ENCODE measurements around the gene STX8.
"Not testable (repeated sequence)": the region's sequence is repeated elsewhere in the genome, so short reads cannot be mapped to it uniquely, and the experiment has no call there.

The STX8 gene

DNA sequence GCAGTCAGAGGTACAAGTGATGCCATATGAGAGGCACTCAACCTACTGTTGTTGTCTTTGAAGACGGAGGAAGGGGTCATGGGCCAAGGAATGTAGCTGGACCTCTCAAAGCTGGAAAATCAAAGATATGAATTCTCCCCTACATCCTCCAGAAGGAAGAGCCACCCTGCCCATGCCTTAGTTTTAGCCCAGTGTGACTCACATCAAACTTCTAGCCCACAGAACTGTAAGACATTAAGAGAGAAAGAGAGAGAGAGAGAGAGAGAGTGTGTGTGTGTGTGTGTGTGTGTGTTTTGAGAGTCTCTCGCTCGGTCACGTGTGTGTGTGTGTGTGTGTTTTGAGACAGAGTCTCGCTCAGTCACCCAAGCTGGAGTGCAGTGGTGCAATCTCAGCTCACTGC lies 87.1 kb downstream of the STX8 start:
- DNase-seq: no peak

DNA sequence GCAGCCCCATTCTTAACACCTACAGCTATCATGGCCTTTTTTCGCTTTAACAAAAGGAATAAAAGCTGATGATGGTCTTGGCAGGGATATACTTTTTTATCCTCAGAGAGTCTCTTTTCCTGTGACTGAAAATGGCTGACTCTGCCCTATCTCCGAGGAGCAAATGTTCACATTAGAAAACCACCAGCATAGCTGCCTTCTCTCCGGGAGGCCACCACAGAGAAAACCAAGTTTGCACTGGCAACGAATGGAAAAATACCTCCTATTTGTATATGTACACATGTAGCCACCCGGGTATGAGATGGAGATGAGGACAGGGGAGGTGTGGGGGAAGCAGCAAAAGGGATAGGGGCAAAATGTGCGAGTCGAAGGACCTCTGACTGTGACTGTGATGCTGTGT lies 88.2 kb downstream of the STX8 start:
- DNase-seq: no peak

DNA sequence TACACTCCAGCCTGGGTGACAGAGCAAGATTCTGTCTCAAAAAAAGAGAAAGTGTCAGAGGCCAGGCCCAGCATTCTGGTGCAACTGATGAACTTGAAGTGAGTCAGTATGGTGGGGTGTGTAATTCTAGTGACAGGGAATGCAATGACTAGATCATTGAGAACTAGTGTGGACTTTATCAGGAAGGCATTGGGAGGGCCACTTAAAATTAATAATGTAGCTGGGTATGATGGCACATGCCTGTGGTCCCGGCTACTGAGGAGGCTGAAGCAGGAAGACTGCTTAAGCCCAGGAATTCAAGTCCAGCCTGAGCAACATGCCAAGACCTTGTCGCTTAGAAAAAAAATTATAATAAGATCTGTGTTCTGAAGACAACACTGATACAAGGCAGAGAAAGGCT lies 90.8 kb downstream of the STX8 start:
- DNase-seq: no peak

DNA sequence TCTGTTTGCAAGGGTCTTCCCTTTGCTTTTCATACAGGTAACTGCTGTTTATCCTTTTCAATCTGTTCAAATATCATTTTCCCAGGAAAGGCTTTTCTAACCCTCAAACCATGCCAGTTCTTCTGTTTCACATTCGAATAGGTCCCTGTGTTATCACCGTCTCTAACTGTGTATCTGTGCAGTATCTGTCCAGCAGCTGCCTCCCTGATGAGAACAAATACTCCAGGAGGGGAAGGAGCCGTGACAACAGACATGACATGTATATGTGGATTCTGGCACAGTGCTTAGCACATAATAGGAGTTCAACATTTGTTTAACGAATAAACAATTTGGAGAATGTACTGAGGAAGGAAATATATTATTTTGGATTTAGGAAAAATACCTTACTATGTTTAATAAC lies 95.7 kb downstream of the STX8 start:
- no peak for DNase-seq

DNA sequence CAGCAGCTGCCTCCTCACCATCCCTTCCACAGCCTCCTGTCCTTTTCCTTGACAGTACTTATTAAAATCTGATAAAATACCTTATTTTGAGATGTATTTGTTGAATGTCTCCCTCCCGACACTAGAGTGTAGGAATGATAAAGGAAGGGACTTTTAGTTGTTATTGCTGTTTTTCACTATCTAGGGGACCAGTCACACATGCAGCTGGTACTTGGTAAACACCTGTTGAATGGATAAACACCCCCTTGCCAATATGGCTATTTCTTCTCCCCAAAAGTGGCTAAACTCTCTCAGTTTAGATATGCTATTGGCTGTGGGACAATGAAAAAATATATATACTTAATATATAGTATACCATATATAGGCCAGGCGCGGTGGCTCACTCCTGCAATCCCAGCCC lies 96.7 kb downstream of the STX8 start:
- no peak for DNase-seq

DNA sequence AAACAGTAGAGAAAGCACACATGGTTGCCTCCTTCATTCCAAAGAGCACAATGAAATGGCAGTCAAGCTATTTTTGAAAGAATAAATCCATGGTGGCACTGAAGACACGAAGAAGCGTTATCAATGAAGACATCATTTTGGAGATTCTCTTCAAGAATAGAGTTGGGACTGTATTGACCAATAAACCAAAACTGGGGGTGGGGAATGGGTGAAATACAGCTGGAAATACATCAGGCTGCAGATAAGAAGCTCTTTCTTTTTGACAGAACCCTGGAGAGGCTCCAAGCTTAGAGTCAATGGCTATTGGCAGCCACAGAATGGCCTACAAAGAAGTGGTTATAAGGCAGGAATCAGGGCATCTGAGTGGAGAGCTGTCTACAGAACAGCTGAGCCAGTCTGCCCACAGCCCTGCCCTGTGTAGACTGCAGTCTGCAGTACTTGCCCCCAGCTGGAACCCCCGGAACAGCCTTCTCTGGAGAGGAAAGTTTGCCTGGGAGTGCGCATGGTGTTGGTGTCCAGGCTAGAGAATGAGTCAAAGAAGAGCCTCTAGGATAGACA lies 100.4 kb downstream of the STX8 start:
- DNase-seq: no peak

DNA sequence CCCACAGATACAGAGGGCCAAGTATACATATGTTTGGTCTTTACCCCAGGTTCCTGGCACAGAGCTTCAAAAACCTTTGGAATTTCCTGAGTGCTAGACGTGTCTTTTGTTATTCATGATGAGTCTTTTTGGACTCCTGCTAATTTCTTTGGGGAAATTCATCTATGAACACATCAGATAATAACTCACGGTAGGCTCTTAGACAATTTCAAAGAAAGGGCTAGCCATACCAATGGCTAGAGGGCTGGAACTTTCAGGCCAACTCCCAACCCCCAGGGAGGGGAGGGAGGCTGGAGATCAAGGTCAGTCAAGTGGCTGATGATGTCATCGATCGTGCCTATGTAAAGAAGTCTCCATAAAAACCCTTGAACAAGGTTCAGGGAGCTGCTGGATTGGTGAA lies 101.9 kb downstream of the STX8 start:
- no peak for DNase-seq

DNA sequence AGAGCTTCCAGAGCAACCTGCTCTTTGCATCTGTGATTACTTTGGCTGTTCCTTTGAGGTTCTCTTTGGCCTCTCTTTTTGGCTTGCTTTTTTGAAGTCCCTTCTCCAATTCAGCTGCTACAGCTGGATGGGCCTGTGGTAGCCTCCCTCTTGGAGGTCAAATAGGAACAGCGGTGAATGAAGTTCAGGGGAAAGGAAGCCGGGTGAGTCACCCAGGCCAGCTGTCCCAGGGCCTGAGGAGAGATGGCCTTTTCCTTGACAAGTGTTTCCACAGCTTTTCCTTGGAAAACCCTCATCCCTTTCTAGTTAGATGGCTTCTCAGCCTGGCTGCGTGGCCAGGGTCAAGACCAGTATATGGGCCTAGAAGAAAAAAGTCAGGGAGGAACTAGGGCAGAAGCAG lies 103.1 kb downstream of the STX8 start:
- no peak for DNase-seq

DNA sequence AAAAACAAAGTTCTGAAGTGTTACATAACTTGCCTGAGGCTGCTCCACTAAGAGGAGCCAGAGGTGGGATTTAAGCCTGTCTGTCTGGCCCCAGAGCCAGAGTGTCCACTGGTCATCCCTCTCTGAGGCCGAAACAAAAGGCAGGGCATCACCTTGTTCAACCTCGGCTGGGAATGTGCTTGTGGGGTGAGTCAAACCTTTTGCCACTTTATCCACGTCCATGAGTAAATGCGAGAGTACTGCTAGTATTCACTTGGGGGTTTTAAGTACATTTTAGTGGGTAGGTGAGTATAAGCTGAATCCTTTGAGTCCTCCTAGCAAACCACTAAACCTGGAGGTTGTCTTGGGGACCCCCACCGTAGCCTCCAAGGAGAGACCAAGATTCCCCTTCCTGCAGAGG lies 103.5 kb downstream of the STX8 start:
- no peak for DNase-seq

DNA sequence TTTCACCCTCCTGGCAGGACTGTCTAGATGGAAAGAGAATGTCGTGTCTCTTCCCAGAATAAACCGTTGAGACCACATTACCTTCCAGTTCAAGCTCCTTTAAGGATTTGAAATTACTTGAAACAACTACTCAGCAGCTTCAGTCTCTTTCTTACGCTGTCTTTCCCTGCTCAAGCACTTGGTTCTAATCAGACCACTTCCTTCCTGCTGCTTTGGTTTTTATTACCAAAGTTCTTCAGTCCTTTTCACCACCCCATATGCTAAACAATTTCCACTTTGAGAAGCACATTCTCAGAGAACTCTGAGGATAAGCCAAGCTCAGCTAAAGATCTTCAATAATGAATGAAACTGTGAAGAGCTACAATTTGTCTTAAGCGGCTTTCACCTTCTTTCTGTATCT lies 105.4 kb downstream of the STX8 start:
- peak; percentile 3 for DNase-seq

DNA sequence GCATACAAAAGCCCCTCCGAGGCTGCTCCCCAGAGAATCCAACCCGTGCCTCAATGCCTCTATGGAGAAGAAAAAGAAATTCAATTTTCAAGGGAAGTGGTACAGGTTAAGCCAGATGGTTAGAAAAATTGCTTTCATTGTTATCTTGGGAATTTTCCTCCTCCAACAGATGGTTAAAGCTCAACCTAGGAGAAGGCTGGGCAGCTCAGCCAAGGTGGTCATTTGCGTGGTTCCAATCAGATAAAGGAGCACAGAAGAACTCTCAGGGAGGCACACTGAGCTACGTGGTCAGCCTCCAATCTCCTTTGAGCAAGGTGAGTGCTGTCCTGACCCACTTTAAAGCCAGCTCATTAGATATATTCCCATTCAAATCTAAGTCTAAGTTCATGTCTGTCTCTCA lies 106.7 kb downstream of the STX8 start:
- no peak for DNase-seq

DNA sequence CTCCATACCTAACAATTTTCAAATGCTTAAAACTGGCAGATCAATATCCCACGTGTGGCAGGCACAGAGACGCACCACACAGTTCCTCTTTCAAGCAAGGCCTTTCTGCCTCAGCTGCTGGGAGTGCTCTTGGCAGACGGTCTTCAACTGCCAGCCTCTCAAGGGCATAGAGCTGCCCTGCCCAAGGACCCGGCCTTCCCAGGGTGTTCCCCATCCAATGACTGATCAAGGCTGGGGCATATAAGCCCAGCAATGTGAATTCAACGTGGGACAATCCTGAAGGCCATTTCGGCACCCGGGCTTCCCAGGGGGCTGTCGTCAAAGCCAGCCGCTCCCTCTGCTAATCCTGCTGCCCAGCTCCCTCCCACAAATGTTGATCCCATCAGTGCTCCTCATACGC lies 107.1 kb downstream of the STX8 start:
- DNase-seq: no peak

DNA sequence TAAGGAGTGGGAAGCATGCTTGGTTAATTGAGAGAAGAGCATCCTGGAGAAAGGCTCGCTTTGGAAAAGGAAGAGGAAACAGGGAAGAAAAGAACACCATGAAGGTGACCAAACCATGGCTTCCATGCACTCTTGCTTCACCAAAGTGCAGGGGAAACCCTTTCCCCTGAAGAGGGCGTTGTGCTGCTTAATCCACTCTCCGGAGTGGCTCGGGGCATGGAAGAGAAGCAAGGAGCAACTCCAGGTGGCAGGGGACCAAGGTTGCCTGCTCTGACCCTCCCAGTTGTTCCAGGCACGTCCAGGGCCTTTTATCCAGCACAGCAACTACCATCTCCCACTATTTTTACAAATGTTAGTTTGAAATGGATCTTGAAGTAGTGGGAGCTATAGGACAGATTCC lies 108.1 kb downstream of the STX8 start:
- no peak for DNase-seq

DNA sequence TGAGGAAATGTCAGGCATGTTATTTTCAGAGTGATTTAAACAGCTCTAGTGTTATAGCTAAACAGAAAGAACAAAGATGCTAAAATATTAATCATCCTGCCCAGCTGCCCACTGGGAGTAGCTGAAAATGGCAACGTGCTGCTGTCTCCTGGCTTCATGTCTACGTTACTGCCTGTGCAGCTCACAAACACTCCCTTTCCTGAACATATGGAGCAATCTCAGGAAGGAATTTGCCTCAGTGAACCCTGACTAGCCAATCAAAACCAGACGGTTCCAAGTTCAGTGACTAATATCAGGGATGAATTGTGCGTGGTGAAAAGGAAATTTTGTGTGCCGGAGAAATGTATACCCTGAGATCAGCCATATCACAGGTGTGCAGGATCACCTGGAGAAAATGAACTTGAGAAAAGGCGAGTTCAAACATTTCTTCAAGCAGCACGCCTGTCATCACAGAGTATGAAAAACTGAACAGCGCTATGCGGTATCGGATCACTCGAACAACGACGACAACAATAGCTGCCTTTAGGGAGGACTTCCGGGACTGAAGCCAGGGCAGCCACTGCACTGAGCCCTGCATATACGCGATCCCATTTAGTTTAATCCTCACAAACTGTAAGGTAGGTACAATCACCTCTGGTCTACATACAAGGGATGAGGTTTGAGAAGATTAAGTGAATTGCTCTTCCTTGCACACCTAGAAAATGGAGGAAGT lies 110.3 kb downstream of the STX8 start:
- DNase-seq: no peak

DNA sequence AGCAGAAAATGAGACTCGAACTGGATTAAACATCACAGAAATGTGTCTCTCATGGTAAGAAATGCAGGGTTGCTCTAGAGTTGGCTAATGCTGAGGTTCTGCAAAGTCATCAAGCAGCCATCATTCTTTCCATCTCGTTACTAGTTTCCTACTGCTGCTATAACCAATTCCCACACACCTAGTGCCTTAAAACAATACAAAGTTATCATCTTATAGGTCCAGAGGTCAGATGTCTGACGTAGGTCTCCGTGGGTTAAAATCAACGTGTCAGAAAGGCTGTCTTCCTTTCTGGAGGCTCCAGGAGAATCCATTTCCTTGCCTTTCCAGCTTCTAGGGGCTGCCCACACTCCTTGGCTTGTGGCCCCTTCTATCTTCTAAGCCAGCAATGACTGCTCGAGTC lies 118.6 kb downstream of the STX8 start:
- no peak for DNase-seq

DNA sequence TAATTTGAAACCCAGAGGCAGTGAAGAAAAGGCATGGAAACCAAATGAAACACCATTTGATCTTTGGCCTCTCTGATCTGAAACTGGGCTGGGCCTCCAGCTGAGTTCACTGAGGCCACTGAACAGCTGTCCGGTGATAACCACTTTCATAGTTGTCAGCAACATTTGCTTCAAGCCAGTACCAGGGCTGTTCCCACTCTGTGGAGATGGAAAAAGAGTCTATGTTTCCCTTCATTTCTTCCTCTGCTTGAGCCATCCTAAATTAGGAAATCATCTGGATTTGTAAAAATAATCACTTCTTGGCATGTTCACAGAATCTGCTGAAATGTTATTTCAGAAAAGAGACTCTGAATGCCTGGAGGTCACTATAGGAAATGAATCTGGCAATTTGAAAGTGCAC lies 119.3 kb downstream of the STX8 start:
- no peak for DNase-seq

DNA sequence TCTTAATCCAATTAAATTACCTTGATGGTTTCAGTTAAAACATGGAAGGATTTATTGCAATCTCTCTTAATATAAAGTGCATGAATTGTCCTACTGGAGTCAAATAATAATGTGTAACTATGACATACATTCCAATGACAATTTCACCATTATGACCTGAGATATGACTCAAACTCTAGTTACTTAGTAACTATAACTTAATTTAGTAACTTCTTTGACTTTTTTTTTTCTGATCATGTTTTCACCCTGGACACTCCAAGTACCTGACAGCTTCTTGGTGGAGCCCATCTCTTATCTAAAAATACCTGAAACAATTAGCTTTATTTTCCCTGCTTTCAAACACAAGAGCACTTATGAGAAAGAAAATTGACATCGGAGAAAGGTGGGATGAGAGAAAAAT lies 123.7 kb downstream of the STX8 start:
- DNase-seq: no peak

DNA sequence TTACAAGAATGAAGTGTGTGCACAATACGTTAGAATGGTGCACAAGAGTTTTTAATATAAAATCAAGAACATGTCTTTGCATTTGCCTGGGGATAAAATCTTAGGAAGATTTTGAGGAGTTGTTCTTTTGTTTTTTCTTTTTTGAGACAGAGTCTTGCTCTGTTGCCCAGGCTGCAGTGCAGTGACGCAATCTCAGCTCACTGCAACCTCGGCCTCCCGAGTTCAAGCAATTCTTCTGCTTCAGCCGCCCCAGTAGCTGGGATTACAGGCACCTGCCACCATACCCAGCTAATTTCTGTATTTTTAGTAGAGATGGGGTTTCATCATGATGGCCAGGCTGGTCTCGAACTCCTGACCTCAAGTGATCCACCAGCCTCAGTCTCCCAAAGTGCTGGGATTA lies 128.3 kb downstream of the STX8 start:
- DNase-seq: not testable (repeated sequence)

DNA sequence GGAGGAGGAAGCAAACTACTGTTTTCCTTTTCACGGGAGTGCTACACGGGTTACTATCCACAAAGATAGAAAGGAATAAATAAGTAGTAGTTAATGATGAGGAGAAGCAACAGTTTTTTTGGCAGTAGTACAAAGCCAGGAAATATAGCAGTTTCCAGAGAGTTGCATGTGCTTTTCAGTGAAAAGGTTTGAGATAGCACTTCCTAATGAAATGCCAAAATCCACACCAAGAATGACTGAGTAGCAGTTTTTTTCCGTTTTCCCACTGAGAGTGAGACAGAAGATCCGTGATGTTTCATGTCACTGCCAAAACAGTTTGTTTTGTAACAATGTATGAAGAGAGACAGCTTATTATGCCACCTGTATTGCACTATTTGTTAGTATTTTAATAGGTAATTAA lies 129.1 kb downstream of the STX8 start:
- no peak for DNase-seq

DNA sequence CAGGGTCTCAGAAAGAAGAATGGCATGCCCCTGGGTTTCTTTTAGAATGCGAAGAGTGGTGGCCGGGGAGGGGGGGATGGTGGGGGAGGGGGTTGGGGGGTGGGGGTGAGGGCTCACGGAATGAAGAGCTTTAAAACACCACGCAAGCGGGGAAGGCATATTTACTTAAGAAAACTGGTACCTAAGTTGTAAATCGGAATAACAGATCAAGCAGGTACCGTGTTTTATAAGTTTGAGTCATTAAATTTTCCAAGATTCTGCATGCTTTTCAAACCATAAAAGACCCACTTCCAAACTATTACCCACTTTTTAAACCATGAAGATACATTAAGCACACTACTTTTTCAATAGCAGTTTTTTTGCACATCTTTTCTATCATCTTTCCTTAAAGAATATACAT lies 130.2 kb downstream of the STX8 start:
- no peak for DNase-seq

DNA sequence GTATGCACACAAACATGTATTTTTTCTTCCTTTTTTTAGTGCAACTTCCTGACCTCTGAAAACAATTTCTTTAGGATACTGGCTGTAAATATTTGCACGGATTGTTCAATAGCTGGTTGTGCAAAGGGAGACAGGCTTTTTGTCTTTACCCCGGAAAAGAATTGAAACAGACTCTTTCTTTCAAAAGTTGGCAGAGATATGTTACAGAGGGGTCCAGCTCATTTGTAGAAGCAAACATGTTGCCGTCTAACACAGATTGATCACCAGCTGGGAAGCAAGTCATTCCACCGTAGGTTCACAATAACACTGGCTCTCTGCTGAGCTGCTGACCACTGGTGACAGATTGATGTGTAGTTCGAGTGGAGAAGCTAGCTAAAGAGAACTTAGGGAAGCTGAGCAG lies 130.9 kb downstream of the STX8 start:
- DNase-seq: no peak

DNA sequence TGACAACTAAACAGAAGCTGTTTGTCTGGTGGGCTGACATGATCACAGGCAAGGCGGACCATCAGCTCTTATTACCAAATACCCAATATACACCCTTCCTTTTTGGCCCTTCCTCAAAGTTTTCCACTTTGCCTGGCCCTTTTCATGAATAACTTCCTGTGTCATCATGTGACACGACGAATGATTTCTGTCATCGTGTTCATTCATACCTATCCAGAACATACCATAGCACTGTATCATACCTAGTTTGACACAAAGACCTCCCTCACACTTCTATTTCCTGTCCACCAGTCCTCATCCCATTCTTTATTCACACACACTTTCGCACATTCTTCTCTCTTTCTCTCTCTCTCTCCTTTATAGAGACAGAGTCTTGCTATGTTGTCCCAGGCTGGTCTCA lies 131.8 kb downstream of the STX8 start:
- no peak for DNase-seq

DNA sequence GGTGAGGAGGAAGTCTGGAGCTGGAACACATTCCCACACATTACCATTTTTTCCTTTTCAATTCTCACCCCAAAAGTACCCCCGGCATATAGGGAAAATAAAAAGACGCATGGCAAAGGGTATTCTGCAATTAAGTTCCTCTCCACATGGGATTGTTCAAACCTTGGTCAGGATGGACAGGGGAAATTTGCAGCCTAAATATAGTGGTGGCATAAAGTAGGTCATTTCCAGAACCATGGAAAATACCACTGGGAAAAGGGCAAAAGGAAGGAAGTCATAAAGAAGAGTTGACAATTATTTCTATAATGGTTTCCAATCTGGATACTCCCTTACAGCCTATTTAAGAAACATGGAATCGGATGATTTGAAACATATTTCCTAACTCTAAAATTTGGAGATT lies 135.8 kb downstream of the STX8 start:
- no peak for DNase-seq

DNA sequence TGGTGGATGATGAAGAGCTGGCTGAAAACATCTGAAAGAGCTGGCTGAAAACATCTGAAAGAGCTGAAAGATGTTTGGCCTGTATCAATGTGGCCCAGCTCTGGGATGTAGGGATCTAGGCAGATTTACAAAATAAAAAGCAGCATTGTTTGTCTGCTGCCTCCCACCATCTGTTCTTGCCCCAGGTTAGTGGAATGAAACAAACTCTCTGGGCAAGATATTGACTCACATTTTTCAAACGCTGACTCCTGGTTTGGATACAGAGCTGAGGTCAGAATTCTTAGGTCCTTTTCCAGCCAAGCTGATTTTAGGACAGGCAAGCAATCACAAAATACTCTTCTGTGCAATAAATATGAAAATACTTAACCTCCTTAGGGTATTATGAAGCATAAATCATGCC lies 139.0 kb downstream of the STX8 start:
- DNase-seq: no peak

DNA sequence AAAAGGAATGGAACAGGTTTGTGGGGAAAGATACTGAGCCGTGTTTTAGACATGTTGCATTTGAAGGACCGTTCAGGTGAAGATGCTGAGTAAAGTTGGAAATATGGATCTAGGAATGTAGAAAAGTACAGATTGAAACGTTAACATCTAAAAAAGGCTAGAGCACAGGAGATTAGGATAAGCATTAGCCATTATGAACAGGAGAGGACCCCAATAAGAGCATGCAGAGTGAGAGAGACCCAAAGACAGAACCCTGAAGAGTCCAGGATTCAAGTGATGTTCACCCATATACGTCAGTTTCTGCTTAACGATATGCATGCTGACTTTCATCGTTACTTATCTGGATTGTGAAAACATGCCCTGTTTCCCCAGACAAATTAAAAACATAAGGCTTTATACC lies 140.5 kb downstream of the STX8 start:
- no peak for DNase-seq

Data from stimulated activated CD4-positive, alpha-beta T cell treated with anti-CD3 and anti-CD28 coated beads, Interleukin-4, amount 100 ng/mL, for 24 hours (primary cell).